Kidney epithelial cell (primary cell): ENCODE measurements around the gene MIB1. TPM values are rescaled to one million over a fixed set of nuclear protein-coding genes. Genes with fewer than 3 reads are reported as not detected.

Source experiments
- DNase-seq: peaks from one replicate; pipeline ENCODE4 v3.0.0-alpha.2; 2010; ENCODE audit warnings: low read depth
- H3K27me3 ChIP-seq: 2 replicates; pipeline ENCODE4 v1.6.0; 2011; ENCODE audit warnings: low read length; ENCODE audit not compliant: control insufficient read depth, insufficient read depth
- H3K36me3 ChIP-seq: 2 replicates; pipeline ENCODE4 v1.5.1; 2011; ENCODE audit warnings: low read length; ENCODE audit not compliant: control insufficient read depth, insufficient read depth
- H3K4me3 ChIP-seq: 2 replicates; pipeline ENCODE4 v1.5.1; 2011; ENCODE audit warnings: low read depth, mild to moderate bottlenecking, control low read depth, low read length
- total RNA-seq: library from RNA; depleted of rRNA; stranded (reverse); fragments of >200 nt; gene quantifications from 2 replicates; pipeline ENCODE4 v1.2.3, GENCODE V29; 2015
- TF ChIP-seq, protein P1 (sequence below): IDR thresholded peaks from 2 replicates; pipeline ENCODE4 v1.5.1; 2011; ENCODE audit warnings: mild to moderate bottlenecking, moderate library complexity, low read length, control low read depth, inconsistent platforms; ENCODE audit not compliant: insufficient read depth, poor library complexity, severe bottlenecking

MIB1 gene
- 46.2 and 46.7 TPM in 2 replicates for total RNA-seq

DNA sequence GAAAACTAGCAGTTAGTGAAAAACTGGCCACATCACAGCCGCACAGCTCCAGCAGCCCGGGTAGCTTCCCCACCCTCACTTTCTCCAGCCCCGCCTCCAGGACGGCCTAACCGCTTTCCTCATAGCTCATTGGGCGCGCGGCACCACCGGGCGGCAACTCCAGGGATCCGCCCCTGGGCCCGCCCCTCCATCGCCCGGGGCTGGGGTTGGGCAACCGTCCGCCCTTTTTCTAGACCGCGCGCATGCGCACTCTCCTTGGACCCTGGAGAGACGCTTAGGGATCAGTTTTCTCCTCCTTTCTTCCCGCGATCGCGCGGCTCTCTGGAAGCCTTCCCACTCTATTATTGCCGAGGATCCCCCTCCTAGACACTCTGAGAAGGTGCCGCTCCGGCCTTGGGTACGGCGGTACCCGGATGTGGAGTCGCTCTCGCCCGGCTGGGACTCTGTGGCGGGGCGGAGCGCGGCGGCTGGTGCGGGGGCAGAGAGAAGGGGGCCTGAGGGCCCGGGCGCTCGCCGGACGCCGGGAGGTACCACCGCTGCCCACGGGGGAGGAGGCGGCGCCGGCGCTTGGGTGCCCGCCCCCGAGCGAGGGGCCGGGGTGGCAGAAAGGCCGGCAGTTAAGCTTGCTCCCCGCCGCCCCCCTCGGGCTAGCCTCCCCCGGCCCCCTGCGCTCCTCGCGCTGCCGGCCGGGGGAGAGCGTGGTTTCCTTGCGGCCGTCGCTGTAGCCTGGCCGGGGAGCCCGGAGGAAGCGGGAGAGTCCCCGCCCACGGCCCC lies at the start of gene MIB1:
MIB1 (plus strand) TSS at position 255 of the 774 bp plus-strand sequence. CDS start 792 bp downstream, outside the sequence.
- DNase-seq, result peak; percentile 80
- TF ChIP-seq, protein P1, sequence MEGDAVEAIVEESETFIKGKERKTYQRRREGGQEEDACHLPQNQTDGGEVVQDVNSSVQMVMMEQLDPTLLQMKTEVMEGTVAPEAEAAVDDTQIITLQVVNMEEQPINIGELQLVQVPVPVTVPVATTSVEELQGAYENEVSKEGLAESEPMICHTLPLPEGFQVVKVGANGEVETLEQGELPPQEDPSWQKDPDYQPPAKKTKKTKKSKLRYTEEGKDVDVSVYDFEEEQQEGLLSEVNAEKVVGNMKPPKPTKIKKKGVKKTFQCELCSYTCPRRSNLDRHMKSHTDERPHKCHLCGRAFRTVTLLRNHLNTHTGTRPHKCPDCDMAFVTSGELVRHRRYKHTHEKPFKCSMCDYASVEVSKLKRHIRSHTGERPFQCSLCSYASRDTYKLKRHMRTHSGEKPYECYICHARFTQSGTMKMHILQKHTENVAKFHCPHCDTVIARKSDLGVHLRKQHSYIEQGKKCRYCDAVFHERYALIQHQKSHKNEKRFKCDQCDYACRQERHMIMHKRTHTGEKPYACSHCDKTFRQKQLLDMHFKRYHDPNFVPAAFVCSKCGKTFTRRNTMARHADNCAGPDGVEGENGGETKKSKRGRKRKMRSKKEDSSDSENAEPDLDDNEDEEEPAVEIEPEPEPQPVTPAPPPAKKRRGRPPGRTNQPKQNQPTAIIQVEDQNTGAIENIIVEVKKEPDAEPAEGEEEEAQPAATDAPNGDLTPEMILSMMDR, result no peak
- peak within 1 kb of the TSS; percentile 89 for H3K4me3 ChIP-seq

DNA sequence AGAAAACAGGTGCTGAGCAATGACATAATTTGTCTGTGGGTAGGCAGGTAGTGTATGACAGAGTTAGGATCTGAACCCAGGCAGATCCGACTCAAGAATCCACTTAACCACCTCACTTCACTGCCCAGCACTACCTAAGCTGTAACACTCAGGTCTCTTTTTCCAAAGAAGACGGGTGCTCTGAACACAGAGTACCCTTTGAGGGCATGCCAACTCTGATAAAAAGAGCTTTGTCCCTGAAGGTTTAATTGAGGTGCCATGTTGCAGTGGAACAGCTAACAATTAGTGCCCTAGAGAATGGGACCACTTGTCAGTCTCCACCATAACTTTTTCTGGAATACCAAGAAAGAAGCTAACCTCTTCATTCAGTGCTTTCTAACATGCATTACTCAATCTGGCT lies 47.3 kb upstream of the MIB1 start:
- Histone ChIP-seq H3K27me3 (no peaks in the 10 kb centered on the region), H3K36me3 (no peaks in the 10 kb centered on the region), H3K4me3 (no peak overlapping the region)
- no peak for DNase-seq
- TF ChIP-seq, protein P1, result no peak

More for the DNA sequence above, at the start of gene MIB1:
- no peaks in the 10 kb centered on the region for H3K27me3 ChIP-seq
- no peaks in the 10 kb centered on the region for H3K36me3 ChIP-seq

DNA sequence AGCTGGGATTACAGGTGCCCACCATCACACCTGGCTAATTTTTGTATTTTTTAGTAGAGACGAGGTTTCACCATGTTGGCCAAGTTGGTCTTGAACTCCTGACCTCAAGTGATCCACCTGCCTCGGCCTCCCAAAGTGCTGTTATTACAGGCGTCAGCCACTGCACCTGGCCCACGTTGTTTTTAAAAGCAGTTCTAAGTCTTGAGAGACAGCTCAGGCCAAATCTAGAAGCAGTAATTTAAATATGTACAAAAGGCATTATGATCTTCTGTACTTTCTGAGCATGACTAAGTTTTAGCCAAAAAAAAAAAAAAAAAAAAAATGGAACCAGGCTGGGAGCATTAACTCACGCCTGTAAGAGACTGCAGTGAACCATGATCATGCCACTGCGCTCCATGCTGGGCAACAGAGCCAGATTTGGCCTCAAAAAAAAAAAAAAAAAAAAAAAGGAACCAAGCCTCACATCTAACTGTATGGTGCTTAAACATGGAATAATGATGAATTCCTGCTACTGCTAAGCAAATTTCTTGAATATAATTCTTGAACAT lies 40.0 kb upstream of the MIB1 start:
- no peak overlapping the region for H3K4me3 ChIP-seq
- TF ChIP-seq, protein P1, result no peak
- DNase-seq, result no peak
- no peaks in the 10 kb centered on the region for H3K36me3 ChIP-seq
- H3K27me3 ChIP-seq, result no peaks in the 10 kb centered on the region

DNA sequence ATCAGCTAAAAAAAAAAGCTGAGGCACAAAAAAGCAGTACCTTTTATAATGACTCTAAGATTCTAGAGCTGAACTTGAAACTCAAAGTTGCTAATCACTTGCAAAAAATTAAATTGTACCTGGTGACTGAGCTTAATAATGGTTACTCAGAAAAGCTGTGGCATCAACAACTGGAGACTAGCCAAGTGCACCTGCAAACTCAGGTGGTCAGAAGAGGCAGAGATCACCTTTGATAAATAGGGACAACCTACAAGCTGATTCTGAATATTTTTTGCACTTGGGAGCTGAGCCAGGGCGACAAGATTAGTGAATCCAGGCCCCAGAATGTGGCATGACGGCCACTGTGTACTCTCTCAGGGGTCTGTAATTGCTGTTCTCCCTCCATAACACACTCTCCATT lies 39.0 kb upstream of the MIB1 start:
- TF ChIP-seq, protein P1, result no peak
- no peak overlapping the region for H3K4me3 ChIP-seq
- no peaks in the 10 kb centered on the region for H3K27me3 ChIP-seq
- H3K36me3 ChIP-seq, result no peaks in the 10 kb centered on the region
- DNase-seq, result no peak

DNA sequence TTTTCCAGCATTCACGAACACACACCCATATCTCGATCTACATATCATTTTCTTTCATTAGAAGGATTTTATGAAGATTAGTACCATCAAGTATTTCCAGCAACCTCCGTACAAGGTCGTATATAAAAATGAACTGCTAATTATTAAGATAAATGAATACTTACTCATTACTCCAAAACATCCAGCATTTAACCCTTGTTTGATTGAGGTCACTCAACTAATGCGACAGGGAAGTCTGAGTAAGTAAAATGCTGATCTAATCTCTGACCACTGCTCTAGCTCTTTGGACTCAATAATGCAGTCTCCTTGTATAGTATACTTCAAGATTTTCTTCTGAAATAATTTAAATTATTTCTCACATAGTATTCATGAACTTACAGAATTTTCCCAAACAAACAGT lies 38.0 kb upstream of the MIB1 start:
- no peak overlapping the region for H3K4me3 ChIP-seq
- TF ChIP-seq, protein P1, result no peak
- no peaks in the 10 kb centered on the region for H3K27me3 ChIP-seq
- no peak for DNase-seq
- no peaks in the 10 kb centered on the region for H3K36me3 ChIP-seq
